ENCODE data around the gene LYRM7. TPM values are rescaled to one million over a fixed set of nuclear protein-coding genes. Genes with fewer than 3 reads are reported as not detected.
A peak's percentile ranks its signal among the peaks of the same experiment; 100 is the strongest.
"Not testable (repeated sequence)": the region's sequence is repeated elsewhere in the genome, so short reads cannot be mapped to it uniquely, and the experiment has no call there.

LYRM7 gene
- total RNA-seq, 1 donor from 2014 or later, result 6.1 TPM

DNA sequence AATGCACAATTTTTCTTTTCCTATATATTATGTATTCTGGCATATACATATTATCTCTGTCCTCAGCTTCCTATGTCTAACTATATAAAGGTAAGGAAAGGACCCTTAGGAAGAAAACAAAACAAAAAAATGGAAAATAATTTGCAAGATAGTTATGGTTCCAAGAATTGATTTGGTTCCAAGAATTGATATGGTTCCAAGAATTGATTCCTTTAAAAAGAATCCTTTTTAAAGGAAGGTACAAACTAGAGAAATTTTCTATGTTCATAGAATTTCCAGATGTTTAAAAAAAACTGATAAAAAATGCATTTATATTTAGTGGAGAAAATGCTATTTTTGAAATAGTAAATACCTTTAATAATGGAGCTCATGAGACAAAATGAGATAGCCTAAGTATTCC lies 12.1 kb downstream of the LYRM7 start:
- H3K4me1 Mint-ChIP-seq (ENCODE audit: low read depth), result no peaks in the 10 kb centered on the region
- H3K36me3 Mint-ChIP-seq (ENCODE audit: insufficient read depth), result no peaks in the 10 kb centered on the region
- no peak for DNase-seq (ENCODE audit: low spot score, unreplicated experiment)
- H3K4me3 Mint-ChIP-seq (ENCODE audit: low read depth), result no peak overlapping the region
- no peaks in the 10 kb centered on the region for H3K9me3 Mint-ChIP-seq (ENCODE audit: low read depth)
- no peaks in the 10 kb centered on the region for H3K27me3 Mint-ChIP-seq
- no peak overlapping the region for H3K27ac Mint-ChIP-seq
- TF ChIP-seq, protein P1, sequence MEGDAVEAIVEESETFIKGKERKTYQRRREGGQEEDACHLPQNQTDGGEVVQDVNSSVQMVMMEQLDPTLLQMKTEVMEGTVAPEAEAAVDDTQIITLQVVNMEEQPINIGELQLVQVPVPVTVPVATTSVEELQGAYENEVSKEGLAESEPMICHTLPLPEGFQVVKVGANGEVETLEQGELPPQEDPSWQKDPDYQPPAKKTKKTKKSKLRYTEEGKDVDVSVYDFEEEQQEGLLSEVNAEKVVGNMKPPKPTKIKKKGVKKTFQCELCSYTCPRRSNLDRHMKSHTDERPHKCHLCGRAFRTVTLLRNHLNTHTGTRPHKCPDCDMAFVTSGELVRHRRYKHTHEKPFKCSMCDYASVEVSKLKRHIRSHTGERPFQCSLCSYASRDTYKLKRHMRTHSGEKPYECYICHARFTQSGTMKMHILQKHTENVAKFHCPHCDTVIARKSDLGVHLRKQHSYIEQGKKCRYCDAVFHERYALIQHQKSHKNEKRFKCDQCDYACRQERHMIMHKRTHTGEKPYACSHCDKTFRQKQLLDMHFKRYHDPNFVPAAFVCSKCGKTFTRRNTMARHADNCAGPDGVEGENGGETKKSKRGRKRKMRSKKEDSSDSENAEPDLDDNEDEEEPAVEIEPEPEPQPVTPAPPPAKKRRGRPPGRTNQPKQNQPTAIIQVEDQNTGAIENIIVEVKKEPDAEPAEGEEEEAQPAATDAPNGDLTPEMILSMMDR (IDR thresholded peaks at IDR 0.05; ENCODE audit: unreplicated experiment), result no peak

DNA sequence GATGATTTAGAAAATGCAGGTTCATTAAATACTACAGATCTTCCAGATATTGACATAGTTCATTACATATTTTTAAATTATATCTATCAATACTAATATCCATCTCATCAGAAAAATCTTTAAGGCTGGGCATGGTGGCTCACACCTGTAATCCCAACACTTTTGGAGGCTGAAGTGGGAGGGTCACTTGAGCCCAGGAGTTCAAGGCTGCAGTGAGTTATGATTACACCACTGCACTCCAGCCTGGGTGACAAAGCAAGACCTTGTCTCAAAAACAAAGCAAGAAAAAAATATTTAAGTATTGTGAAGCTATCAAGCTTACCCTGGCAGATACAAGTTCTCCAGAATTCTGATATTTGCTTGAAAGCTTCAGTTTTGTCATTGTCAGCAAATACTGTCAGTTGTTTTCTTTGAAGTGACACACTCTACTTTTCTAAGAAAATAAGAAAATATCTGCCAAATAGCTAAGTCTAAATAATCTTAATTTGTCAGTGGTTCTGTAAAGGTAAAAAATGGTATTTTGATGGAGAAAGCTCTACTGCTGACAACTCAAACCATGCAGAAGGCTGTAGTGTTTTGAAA lies 14.9 kb downstream of the LYRM7 start:
- no peak for DNase-seq (ENCODE audit: low spot score, unreplicated experiment)
- Mint-ChIP-seq H3K9me3 (ENCODE audit: low read depth) (no peaks in the 10 kb centered on the region), H3K27me3 (no peaks in the 10 kb centered on the region), H3K4me1 (ENCODE audit: low read depth) (no peaks in the 10 kb centered on the region), H3K4me3 (ENCODE audit: low read depth) (no peak overlapping the region), H3K36me3 (ENCODE audit: insufficient read depth) (peaks cover 1% of the 10 kb centered on the region), H3K27ac (peak overlapping the region; percentile 18)
- TF ChIP-seq, protein P1 (IDR thresholded peaks at IDR 0.05; ENCODE audit: unreplicated experiment), result no peak

DNA sequence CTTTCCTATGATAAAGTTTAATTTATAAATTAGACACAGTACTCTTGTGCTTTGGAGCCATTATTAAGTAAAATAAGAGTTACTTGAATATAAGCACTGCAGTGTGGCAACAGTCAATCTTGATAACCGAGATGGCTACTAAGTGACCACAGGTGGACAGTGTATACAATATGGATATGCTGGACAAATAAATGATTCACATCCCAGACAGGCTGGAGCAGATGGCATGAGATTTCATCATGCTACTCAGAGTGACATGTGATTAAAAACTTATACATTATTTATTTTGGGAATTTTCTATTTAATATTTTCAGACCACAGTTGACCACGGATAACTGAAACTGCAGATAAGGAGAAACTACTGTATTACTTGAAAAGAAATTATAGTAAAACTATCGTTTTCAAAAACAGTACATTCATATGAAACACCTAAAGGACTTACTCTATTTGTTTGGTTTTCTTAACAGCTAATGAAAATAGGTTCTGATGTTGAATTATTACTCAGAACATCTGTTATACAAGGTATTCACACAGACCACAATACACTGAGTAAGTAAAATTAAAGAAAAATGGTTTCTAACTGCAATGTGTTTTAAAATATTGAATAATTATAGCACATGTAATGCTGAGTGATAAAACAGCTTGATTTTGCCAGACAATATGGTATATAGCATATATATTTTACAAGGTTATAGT lies 16.0 kb downstream of the LYRM7 start:
- TF ChIP-seq, protein P1 (IDR thresholded peaks at IDR 0.05; ENCODE audit: unreplicated experiment), result no peak
- Mint-ChIP-seq H3K9me3 (ENCODE audit: low read depth) (no peaks in the 10 kb centered on the region), H3K27ac (no peak overlapping the region), H3K36me3 (ENCODE audit: insufficient read depth) (peaks cover 1% of the 10 kb centered on the region), H3K4me1 (ENCODE audit: low read depth) (no peaks in the 10 kb centered on the region), H3K4me3 (ENCODE audit: low read depth) (no peak overlapping the region), H3K27me3 (no peaks in the 10 kb centered on the region)
- no peak for DNase-seq (ENCODE audit: low spot score, unreplicated experiment)

DNA sequence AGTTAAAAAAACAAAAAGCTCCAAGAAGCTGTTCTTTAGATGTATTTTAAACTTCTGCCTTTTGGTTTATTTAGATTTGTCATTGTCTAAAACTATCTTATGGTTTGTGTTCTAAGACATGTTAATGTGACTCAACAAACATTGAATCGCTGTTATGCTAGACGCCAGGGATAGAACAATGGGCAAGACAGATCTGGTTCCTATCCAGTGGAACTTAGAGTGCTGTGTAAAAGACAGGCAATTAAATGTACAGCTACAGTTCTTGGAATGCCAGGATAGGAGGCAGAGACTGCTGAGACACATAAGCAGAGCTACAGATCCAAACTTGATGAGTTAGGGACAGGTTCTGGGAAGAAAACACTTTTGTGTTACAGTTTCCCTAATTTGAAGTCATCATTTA lies 22.4 kb downstream of the LYRM7 start:
- H3K4me1 Mint-ChIP-seq (ENCODE audit: low read depth), result no peaks in the 10 kb centered on the region
- no peak for DNase-seq (ENCODE audit: low spot score, unreplicated experiment)
- no peak overlapping the region for H3K27ac Mint-ChIP-seq
- no peaks in the 10 kb centered on the region for H3K27me3 Mint-ChIP-seq
- no peak overlapping the region for H3K4me3 Mint-ChIP-seq (ENCODE audit: low read depth)
- H3K36me3 Mint-ChIP-seq (ENCODE audit: insufficient read depth), result peaks cover 1% of the 10 kb centered on the region
- TF ChIP-seq, protein P1 (IDR thresholded peaks at IDR 0.05; ENCODE audit: unreplicated experiment), result no peak
- H3K9me3 Mint-ChIP-seq (ENCODE audit: low read depth), result no peaks in the 10 kb centered on the region

DNA sequence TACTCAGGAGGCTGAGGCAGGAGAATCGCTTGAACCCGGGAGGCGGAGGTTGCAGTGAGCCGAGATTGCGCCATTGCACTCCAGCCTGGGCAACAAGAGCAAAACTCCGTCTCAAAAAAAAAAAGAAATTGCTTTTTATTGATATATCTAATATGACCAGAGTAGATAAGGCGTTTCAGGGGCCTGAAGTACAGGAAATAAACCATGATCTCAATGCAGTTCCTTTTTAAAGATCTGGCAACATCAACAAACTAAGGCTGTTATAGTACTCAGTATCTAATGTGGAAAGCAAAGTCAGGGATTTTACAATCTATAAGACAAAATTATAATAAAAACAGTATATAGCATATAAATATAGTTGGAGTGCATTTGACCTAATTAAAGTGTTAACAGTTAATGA lies 23.2 kb downstream of the LYRM7 start:
- not testable (repeated sequence) for H3K27me3 Mint-ChIP-seq; H3K4me1 Mint-ChIP-seq (ENCODE audit: low read depth); H3K36me3 Mint-ChIP-seq (ENCODE audit: insufficient read depth); H3K27ac Mint-ChIP-seq; H3K9me3 Mint-ChIP-seq (ENCODE audit: low read depth); DNase-seq (ENCODE audit: low spot score, unreplicated experiment); H3K4me3 Mint-ChIP-seq (ENCODE audit: low read depth)

DNA sequence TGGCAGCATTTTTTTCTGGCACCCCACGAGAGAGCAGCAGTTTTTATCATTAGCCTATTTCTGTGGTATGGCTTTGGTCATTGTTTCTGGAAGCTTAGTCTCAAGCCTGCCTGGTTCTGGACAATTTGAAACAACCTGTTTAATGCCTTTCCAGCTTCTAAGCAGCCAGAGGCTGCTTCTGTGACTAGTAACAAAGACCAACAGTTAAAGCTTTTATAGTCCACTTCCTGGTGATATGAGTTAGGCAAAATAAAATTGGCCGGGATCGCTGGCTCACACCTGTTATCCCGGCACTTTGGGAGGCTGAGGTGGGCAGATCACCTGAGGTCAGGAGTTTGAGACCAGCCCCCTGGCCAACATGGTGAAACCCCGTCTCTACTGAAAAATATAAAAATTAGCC lies 24.0 kb downstream of the LYRM7 start:
- Mint-ChIP-seq H3K36me3 (ENCODE audit: insufficient read depth) (no peaks in the 10 kb centered on the region), H3K27me3 (no peaks in the 10 kb centered on the region), H3K9me3 (ENCODE audit: low read depth) (no peaks in the 10 kb centered on the region), H3K4me3 (ENCODE audit: low read depth) (no peak overlapping the region), H3K27ac (no peak overlapping the region), H3K4me1 (ENCODE audit: low read depth) (no peaks in the 10 kb centered on the region)
- TF ChIP-seq, protein P1 (IDR thresholded peaks at IDR 0.05; ENCODE audit: unreplicated experiment), result no peak
- no peak for DNase-seq (ENCODE audit: low spot score, unreplicated experiment)

Measured in progenitor cell of endocrine pancreas (in vitro differentiated cells).